Choroid plexus epithelial cell (primary cell): ENCODE data around the gene LRP4.
A peak's percentile ranks its signal among the peaks of the same experiment; 100 is the strongest.

Experiments
- DNase-seq: peaks from one replicate; pipeline ENCODE4 v3.0.0-alpha.2; 2010; ENCODE audit warnings: low read depth
- H3K4me3 ChIP-seq: 2 replicates; pipeline ENCODE4 v1.5.1; 2011; ENCODE audit warnings: low read depth, mild to moderate bottlenecking, control low read depth, low read length, moderate library complexity
- CTCF ChIP-seq: conservative IDR thresholded peaks from 2 replicates; pipeline ENCODE4 v1.5.1; 2011; ENCODE audit warnings: low read depth, mild to moderate bottlenecking, control low read depth, inconsistent platforms, low read length, moderate library complexity

LRP4 gene

GRCh38 chr11:46837860-46838259, 80.5 kb downstream of the LRP4 start:
- DNase-seq: no peak
- H3K4me3 ChIP-seq: no peak overlapping the region
- TF ChIP-seq CTCF: no peak

- no peak overlapping the region for H3K4me3 ChIP-seq
- no peak for TF ChIP-seq CTCF
- DNase-seq: no peak
Measured at GRCh38 chr11:46836870-46837269, 81.5 kb downstream of the LRP4 start.

- no peak for DNase-seq
- TF ChIP-seq CTCF: no peak
- no peak overlapping the region for H3K4me3 ChIP-seq
Measured at GRCh38 chr11:46836431-46836830, 81.9 kb downstream of the LRP4 start.

DNA sequence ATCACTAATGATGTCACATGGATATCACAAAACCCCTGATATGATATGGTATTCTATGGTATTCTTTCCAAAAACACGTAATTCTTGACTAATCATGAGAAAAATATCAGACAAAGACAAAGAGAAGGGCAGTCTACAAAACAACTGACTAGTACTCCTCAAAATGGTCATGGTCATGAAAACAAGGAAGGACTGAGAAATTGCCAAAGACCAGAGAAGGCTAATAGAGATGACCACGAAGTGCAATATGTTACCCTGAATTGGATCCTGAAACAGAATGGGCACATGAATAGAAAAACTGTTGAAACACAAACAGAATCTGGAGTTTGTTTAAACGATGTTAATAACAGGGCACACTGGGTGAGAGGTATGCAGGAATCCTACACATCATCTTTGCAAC, 82.5 kb downstream of the LRP4 start:
- H3K4me3 ChIP-seq: no peak overlapping the region
- no peak for TF ChIP-seq CTCF
- no peak for DNase-seq

GRCh38 chr11:46834821-46835220, 83.5 kb downstream of the LRP4 start:
- no peak for DNase-seq
- TF ChIP-seq CTCF: no peak
- no peak overlapping the region for H3K4me3 ChIP-seq

- H3K4me3 ChIP-seq: no peak overlapping the region
- TF ChIP-seq CTCF: no peak
- no peak for DNase-seq
Measured at GRCh38 chr11:46832511-46833214, 85.7 kb downstream of the LRP4 start.

GRCh38 chr11:46827995-46828394, 90.4 kb downstream of the LRP4 start:
- DNase-seq: peak; percentile 53
- no peak for TF ChIP-seq CTCF
- H3K4me3 ChIP-seq: no peak overlapping the region
